Measurements from ENCODE around the gene CFAP58. TPM values are rescaled to one million over a fixed set of nuclear protein-coding genes. Genes with fewer than 3 reads are reported as not detected.

CFAP58 gene
- polyA plus RNA-seq, 3 donors = 0.16 TPM; not detected in 2

DNA sequence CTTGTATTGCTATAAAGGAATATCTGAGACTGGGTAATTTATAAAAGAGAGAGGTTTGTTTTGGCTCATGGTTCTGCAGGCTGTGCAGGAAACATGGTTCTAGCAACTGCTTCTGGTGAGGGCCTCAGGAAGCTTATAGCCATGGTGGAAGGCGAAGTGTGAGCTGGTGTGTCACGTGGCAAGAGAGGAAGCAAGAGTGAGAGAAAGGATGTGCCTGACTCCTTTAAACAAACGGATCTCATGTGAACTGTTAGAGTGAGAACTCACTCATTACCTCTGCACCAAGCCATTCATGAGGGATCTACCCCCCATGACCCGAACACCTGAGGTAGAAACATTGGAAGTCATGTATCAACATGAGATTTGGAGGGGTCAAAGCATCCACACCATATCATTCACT, 7.7 kb upstream of the CFAP58 start:
- Histone ChIP-seq H3K79me2 (ENCODE audit: insufficient read depth, low read length) (no peaks in the 10 kb centered on the region), H3K4me3 (replicated peaks in 1 of 3; ENCODE audit: low read depth in 2 of 3, low read length in 3 of 3) (no peak overlapping the region), H3K36me3 (replicated peaks in 1 of 2; ENCODE audit: control insufficient read depth in 1 of 2, insufficient read depth in 2 of 2, low read length in 2 of 2) (no peaks in the 10 kb centered on the region), H3K4me1 (ENCODE audit: control insufficient read depth in 1 of 2, insufficient read depth in 2 of 2, low read length in 2 of 2) (peaks cover 44 to 48% of the 10 kb centered on the region in 2 donors), H3K9me3 (replicated peaks in 1 of 2; ENCODE audit: control insufficient read depth in 1 of 2, insufficient read depth in 1 of 2, low read length in 2 of 2) (no peaks in the 10 kb centered on the region), H3K27ac (ENCODE audit: low read depth in 1 of 2, low read length in 2 of 2) (peak overlapping the region in 1 of 2 donors; percentile 17), H3K4me2 (replicated peaks; ENCODE audit: extremely low read depth, low read length, poor library complexity, severe bottlenecking) (no peak overlapping the region), H3K27me3 (ENCODE audit: control insufficient read depth in 2 of 2, insufficient read depth in 2 of 2, low read length in 2 of 2) (no peaks in the 10 kb centered on the region), H4K20me1 (ENCODE audit: insufficient read depth, low read length) (no peaks in the 10 kb centered on the region), H2AFZ (ENCODE audit: insufficient read depth, low read depth, low read length, poor library complexity, severe bottlenecking) (no peak overlapping the region), H3K9ac (ENCODE audit: insufficient read depth, low read length, poor library complexity, severe bottlenecking) (no peak overlapping the region)
- TF ChIP-seq, protein P1, sequence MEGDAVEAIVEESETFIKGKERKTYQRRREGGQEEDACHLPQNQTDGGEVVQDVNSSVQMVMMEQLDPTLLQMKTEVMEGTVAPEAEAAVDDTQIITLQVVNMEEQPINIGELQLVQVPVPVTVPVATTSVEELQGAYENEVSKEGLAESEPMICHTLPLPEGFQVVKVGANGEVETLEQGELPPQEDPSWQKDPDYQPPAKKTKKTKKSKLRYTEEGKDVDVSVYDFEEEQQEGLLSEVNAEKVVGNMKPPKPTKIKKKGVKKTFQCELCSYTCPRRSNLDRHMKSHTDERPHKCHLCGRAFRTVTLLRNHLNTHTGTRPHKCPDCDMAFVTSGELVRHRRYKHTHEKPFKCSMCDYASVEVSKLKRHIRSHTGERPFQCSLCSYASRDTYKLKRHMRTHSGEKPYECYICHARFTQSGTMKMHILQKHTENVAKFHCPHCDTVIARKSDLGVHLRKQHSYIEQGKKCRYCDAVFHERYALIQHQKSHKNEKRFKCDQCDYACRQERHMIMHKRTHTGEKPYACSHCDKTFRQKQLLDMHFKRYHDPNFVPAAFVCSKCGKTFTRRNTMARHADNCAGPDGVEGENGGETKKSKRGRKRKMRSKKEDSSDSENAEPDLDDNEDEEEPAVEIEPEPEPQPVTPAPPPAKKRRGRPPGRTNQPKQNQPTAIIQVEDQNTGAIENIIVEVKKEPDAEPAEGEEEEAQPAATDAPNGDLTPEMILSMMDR (IDR thresholded peaks at IDR 0.05) = no peak
- WGBS (ENCODE audit: insufficient coverage) = no CpG with 5 or more reads among the region's 4 CpGs
- Mint-ChIP-seq H3K27ac (peak overlapping the region; percentile 57 to 83 (median 75)), H3K9me3 (peaks cover 0 to 3% (median 0%) of the 10 kb centered on the region in 7 donors), H3K27me3 (ENCODE audit: low read depth in 3 of 3) (peaks cover 0 to 1% (median 0%) of the 10 kb centered on the region in 3 donors), H3K4me1 (peaks cover 15% of the 10 kb centered on the region), H3K4me3 (no peak overlapping the region), H3K36me3 (no peaks in the 10 kb centered on the region)
- intact Hi-C loops (cut with micrococcal nuclease) = loop anchor here in 1 of 2 donors (5.0 kb wide), 1 partner anchor 39 kb away; no protein-coding TSS in a partner anchor
- DNase-seq = peak in 2 of 3 donors; percentile 51 to 72

DNA sequence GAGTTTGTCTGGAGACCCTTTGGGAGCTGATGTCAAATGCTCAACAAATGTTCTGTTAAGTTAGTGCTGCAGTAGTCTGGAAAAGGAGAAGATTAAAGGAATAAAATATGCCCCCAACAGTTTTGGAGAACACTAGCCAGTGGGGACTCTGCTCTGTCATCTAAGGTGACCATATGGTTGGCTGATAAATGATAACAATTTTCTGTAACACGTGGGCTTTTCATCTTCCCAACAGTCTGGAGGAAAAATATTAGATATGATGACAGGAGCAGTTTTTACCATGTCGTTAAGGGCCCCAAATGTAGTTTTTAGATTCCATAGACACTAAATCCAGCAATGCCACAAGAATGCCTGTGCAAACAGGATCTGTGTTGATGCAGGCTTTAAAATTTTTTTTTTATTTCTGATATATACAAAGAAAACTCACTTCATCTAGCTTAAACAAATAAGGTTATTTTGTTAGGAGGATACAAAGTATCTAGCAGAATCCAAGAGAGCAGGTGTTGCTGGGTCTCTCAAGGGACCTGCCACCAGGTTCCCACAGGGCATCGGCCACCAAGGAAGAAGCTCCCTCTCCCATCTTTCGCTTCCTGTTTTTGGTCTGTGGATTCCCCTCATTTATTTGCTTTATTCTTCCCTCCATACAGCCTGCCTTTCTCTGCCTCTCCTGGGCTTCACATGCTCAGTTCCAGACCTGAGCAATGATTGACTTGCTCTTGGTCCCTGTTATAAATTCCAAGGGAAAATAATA, 6.2 kb upstream of the CFAP58 start:
- Histone ChIP-seq H3K27ac (ENCODE audit: low read depth in 1 of 2, low read length in 2 of 2) (peak overlapping the region in 1 of 2 donors; percentile 99), H4K20me1 (ENCODE audit: insufficient read depth, low read length) (no peaks in the 10 kb centered on the region), H3K36me3 (replicated peaks in 1 of 2; ENCODE audit: control insufficient read depth in 1 of 2, insufficient read depth in 2 of 2, low read length in 2 of 2) (no peaks in the 10 kb centered on the region), H3K4me2 (replicated peaks; ENCODE audit: extremely low read depth, low read length, poor library complexity, severe bottlenecking) (no peak overlapping the region), H3K4me1 (ENCODE audit: control insufficient read depth in 1 of 2, insufficient read depth in 2 of 2, low read length in 2 of 2) (peaks cover 56 to 61% of the 10 kb centered on the region in 2 donors), H3K9ac (ENCODE audit: insufficient read depth, low read length, poor library complexity, severe bottlenecking) (no peak overlapping the region), H3K79me2 (ENCODE audit: insufficient read depth, low read length) (no peaks in the 10 kb centered on the region), H3K4me3 (replicated peaks in 1 of 3; ENCODE audit: low read depth in 2 of 3, low read length in 3 of 3) (no peak overlapping the region), H3K27me3 (ENCODE audit: control insufficient read depth in 2 of 2, insufficient read depth in 2 of 2, low read length in 2 of 2) (no peaks in the 10 kb centered on the region), H2AFZ (ENCODE audit: insufficient read depth, low read depth, low read length, poor library complexity, severe bottlenecking) (no peak overlapping the region), H3K9me3 (replicated peaks in 1 of 2; ENCODE audit: control insufficient read depth in 1 of 2, insufficient read depth in 1 of 2, low read length in 2 of 2) (no peaks in the 10 kb centered on the region)
- DNase-seq = peak in 2 of 3 donors; percentile 39 to 57
- WGBS (ENCODE audit: insufficient coverage) = 53% methylated on average over 3 of the region's 4 CpGs
- Mint-ChIP-seq H3K36me3 (no peaks in the 10 kb centered on the region), H3K27me3 (ENCODE audit: low read depth in 3 of 3) (peaks cover 0 to 1% (median 1%) of the 10 kb centered on the region in 3 donors), H3K27ac (peak overlapping the region in 6 of 7 donors; percentile 11 to 82 (median 70)), H3K9me3 (peaks cover 0 to 3% (median 0%) of the 10 kb centered on the region in 7 donors), H3K4me3 (no peak overlapping the region), H3K4me1 (peaks cover 15% of the 10 kb centered on the region)
- intact Hi-C loops (cut with micrococcal nuclease) = loop anchor here in 1 of 2 donors (5.0 kb wide), 1 partner anchor 40 kb away; no protein-coding TSS in a partner anchor
- TF ChIP-seq, protein P1 (IDR thresholded peaks at IDR 0.05) = no peak
